Lower leg skin (tissue), 4 donors: ENCODE measurements around the gene CHD2. TPM values are rescaled to one million over a fixed set of nuclear protein-coding genes. Genes with fewer than 3 reads are reported as not detected.
"Not testable (repeated sequence)": the region's sequence is repeated elsewhere in the genome, so short reads cannot be mapped to it uniquely, and the experiment has no call there.

Experiments used
- DNase-seq, 2 donors: peaks; one replicate each; pipeline ENCODE4 v3.0.0-alpha.2; 2019; ENCODE audit warnings: low spot score in 2 of 2
- H3K4me3 ChIP-seq: fragments of 200-600 bp; sonication (generic); 2 replicates; pipeline ENCODE4 v1.5.1; 2017; ENCODE audit warnings: mild to moderate bottlenecking, low read depth; ENCODE audit not compliant: poor library complexity, severe bottlenecking
- CTCF ChIP-seq, 3 donors: fragments of 450-650 bp; IDR thresholded peaks; one replicate each; pipeline ENCODE4 v1.5.1; 2016; ENCODE audit warnings: antibody characterized with exemption in 3 of 3, mild to moderate bottlenecking in 3 of 3, moderate library complexity in 2 of 3
- POLR2A ChIP-seq, 2 donors: fragments of 450-650 bp; IDR thresholded peaks; one replicate each; pipeline ENCODE4 v1.6.1; 2016 to 2017; ENCODE audit warnings: antibody characterized with exemption in 2 of 2, mild to moderate bottlenecking in 1 of 2, moderate library complexity in 1 of 2
- WGBS, 2 donors: methylation state at CpG; one replicate each; pipeline ENCODE4 v1.1.5; 2018; 5-methylcytosine and 5-hydroxymethylcytosine counted together
- intact Hi-C: fragments of 100-400 bp; cut with DNase I; formaldehyde crosslinking; loops from one replicate; pipeline ENCODE4 v1.15.0; 2023; ENCODE audit warnings: low total_unique reads
- total RNA-seq, 4 donors: library from RNA; depleted of rRNA; stranded (reverse); fragments of >200 nt; gene quantifications; one replicate each; pipeline ENCODE4 v1.1.0, GENCODE V29; 2016

The CHD2 gene
- total RNA-seq, 4 donors from 2014 or later: 75.8 to 175 (median 88.6) TPM

- intact Hi-C loops: no loop called here
- DNase-seq: peak; percentile 73 to 94
- no peak overlapping the region for H3K4me3 ChIP-seq
- TF ChIP-seq POLR2A (IDR thresholded peaks at IDR 0.05) (no peak), CTCF (IDR thresholded peaks at IDR 0.05) (peak in 1 of 3 donors; percentile 35)
- 13 to 15% methylated on average over 11 to 18 of the region's 20 CpGs for WGBS, 2 donors
Measured at GRCh38 chr15:93030430-93031102, 130.4 kb downstream of the CHD2 start.

- WGBS, 2 donors: 69 to 84% methylated on average over 7 to 9 of the region's 9 CpGs
- intact Hi-C loops: no loop called here
- no peak overlapping the region for H3K4me3 ChIP-seq
- peak in 1 of 2 donors; percentile 85 for DNase-seq
- TF ChIP-seq POLR2A (IDR thresholded peaks at IDR 0.05) (no peak), CTCF (IDR thresholded peaks at IDR 0.05) (no peak)
Measured at GRCh38 chr15:93031103-93031464, 131.0 kb downstream of the CHD2 start.

- WGBS, 2 donors: 93 to 94% methylated on average over 37 to 38 of the region's 44 CpGs
- H3K4me3 ChIP-seq, intact Hi-C loops: not testable (repeated sequence)
- DNase-seq: peak in 1 of 2 donors; percentile 78
Measured at GRCh38 chr15:93031557-93032384, 131.6 kb downstream of the CHD2 start.

- peak in 1 of 2 donors; percentile 70 for DNase-seq
- intact Hi-C loops, H3K4me3 ChIP-seq: not testable (repeated sequence)
- WGBS, 2 donors: 94 to 96% methylated on average over 20 to 21 of the region's 21 CpGs
Measured at GRCh38 chr15:93032515-93033206, 132.5 kb downstream of the CHD2 start.

GRCh38 chr15:93033434-93034045, 133.4 kb downstream of the CHD2 start:
- TF ChIP-seq POLR2A (IDR thresholded peaks at IDR 0.05) (no peak), CTCF (IDR thresholded peaks at IDR 0.05) (no peak)
- DNase-seq: peak in 1 of 2 donors; percentile 82
- H3K4me3 ChIP-seq: no peak overlapping the region
- intact Hi-C loops: no loop called here
- 95 to 98% methylated on average over 13 to 14 of the region's 14 CpGs for WGBS, 2 donors

GRCh38 chr15:93034512-93034911, 134.4 kb downstream of the CHD2 start:
- no peak for TF ChIP-seq CTCF (IDR thresholded peaks at IDR 0.05)
- no peak for TF ChIP-seq POLR2A (IDR thresholded peaks at IDR 0.05)
- no peak overlapping the region for H3K4me3 ChIP-seq
- intact Hi-C loops: no loop called here
- 78 to 89% methylated on average over 7 of the region's 7 CpGs for WGBS, 2 donors
- DNase-seq: no peak
